GM12878 (cell line): Measurements from ENCODE around the gene SNX32. TPM values are rescaled to one million over a fixed set of nuclear protein-coding genes. Genes with fewer than 3 reads are reported as not detected.

Experiments
- ASH2L ChIP-seq: fragments of 300-600, 200-600 bp; sonication (generic); IDR thresholded peaks from 2 replicates; pipeline ENCODE4 v1.6.1; 2017; ENCODE audit warnings: low read depth, mild to moderate bottlenecking, borderline replicate concordance
- ATF7 ChIP-seq: fragments of 450-650 bp; IDR thresholded peaks from 2 replicates; pipeline ENCODE4 v1.6.1; 2016; ENCODE audit warnings: low read depth, mild to moderate bottlenecking
- BCL11A ChIP-seq: IDR thresholded peaks from 2 replicates; pipeline ENCODE4 v1.6.1; 2011; ENCODE audit warnings: low read depth, low read length
- BRCA1 ChIP-seq: IDR thresholded peaks from 2 replicates; pipeline ENCODE4 v1.6.1; 2011; ENCODE audit warnings: low read depth, low read length, improper control_type of control experiment
- CHD1 ChIP-seq: IDR thresholded peaks from 2 replicates; pipeline ENCODE4 v1.6.1; 2012; ENCODE audit warnings: low read depth, low read length, improper control_type of control experiment
- DPF2 ChIP-seq: fragments of 450-650 bp; IDR thresholded peaks from 2 replicates; pipeline ENCODE4 v1.6.1; 2017; ENCODE audit warnings: mild to moderate bottlenecking
- E2F8 ChIP-seq: fragments of 450-650 bp; IDR thresholded peaks from 2 replicates; pipeline ENCODE4 v1.6.1; 2018; ENCODE audit warnings: mild to moderate bottlenecking, low read depth, moderate library complexity; ENCODE audit not compliant: partially characterized antibody
- EED ChIP-seq: sonication (generic); IDR thresholded peaks from 2 replicates; pipeline ENCODE4 v1.6.1; 2016; ENCODE audit warnings: antibody characterized with exemption, low read depth
- ESRRA ChIP-seq: IDR thresholded peaks from 2 replicates; pipeline ENCODE4 v1.6.1; 2012; ENCODE audit warnings: mild to moderate bottlenecking, low read length, improper control_type of control experiment
- ETV6 ChIP-seq, 2 experiments: fragments of 450-650 bp in 1 of 2; IDR thresholded peaks in 1 of 2; conservative IDR thresholded peaks in 1 of 2; 2 replicates each; pipeline ENCODE4 v1.6.1; 2014; ENCODE audit warnings: antibody characterized with exemption in 1 of 2, borderline replicate concordance in 1 of 2, low read depth in 1 of 2, mild to moderate bottlenecking in 1 of 2, moderate library complexity in 1 of 2
- GATAD2B ChIP-seq: fragments of 450-650 bp; conservative IDR thresholded peaks from 2 replicates; pipeline ENCODE4 v1.6.1; 2017; ENCODE audit warnings: low read depth, mild to moderate bottlenecking, moderate library complexity
- IRF5 ChIP-seq: fragments of 450-650 bp; IDR thresholded peaks from 2 replicates; pipeline ENCODE4 v1.6.1; 2017; ENCODE audit warnings: borderline replicate concordance
- MTA3 ChIP-seq: IDR thresholded peaks from 2 replicates; pipeline ENCODE4 v1.6.1; 2012; ENCODE audit warnings: low read length, inconsistent platforms, borderline replicate concordance
- MXI1 ChIP-seq: fragments of 150-350 bp; IDR thresholded peaks from 2 replicates; pipeline ENCODE4 v1.6.1; 2011; ENCODE audit warnings: low read depth, mild to moderate bottlenecking, inconsistent platforms, low read length, improper control_type of control experiment
- MYB ChIP-seq: fragments of 150-350 bp; IDR thresholded peaks from 2 replicates; pipeline ENCODE4 v1.6.1; 2014; ENCODE audit warnings: mild to moderate bottlenecking, low read depth, low read length, borderline replicate concordance
- MYC ChIP-seq: IDR thresholded peaks from 2 replicates; pipeline ENCODE4 v1.6.1; 2011; ENCODE audit warnings: mild to moderate bottlenecking, low read length, moderate library complexity, inconsistent platforms; ENCODE audit not compliant: insufficient read depth, insufficient replicate concordance, insufficient read length, severe bottlenecking
- NRF1 ChIP-seq: conservative IDR thresholded peaks from 2 replicates; pipeline ENCODE4 v1.6.1; 2011; ENCODE audit warnings: mild to moderate bottlenecking, low read depth, low read length, improper control_type of control experiment
- PAX5 ChIP-seq: IDR thresholded peaks from 2 replicates; pipeline ENCODE4 v1.6.1; 2011; ENCODE audit warnings: low read depth, low read length, borderline replicate concordance
- PRDM15 ChIP-seq: fragments of 450-650 bp; formaldehyde crosslinking; IDR thresholded peaks from 2 replicates; pipeline ENCODE4 v1.4.0; 2020; ENCODE audit warnings: mild to moderate bottlenecking, moderate library complexity
- SMC3 ChIP-seq: IDR thresholded peaks from 2 replicates; pipeline ENCODE4 v1.6.1; 2011; ENCODE audit warnings: low read length, improper control_type of control experiment, borderline replicate concordance
- TCF12 ChIP-seq: IDR thresholded peaks from 2 replicates; pipeline ENCODE4 v1.6.1; 2011; ENCODE audit warnings: low read depth, mild to moderate bottlenecking, low read length
- ZNF384 ChIP-seq: IDR thresholded peaks from 2 replicates; pipeline ENCODE4 v1.6.1; 2012; ENCODE audit warnings: low read depth, mild to moderate bottlenecking, low read length, improper control_type of control experiment, borderline replicate concordance
- polyA plus RNA-seq, 11 experiments: library from polyadenylated mRNA; depleted of rRNA in 4 of 11; unstranded in 6 of 11; stranded (reverse) in 5 of 11; fragments of >200 nt; fragmentation: Nextera tagmentation in 4 of 11; fragmentation: Illumina TruSeq in 1 of 11; extraction: Ambion mirVana in 4 of 11; extraction: Trizol in 1 of 11; gene quantifications; 1 replicate in 1 of 11; 2 replicates in 10 of 11; pipeline versions ENCODE4 v1.2.1 to v1.2.3, GENCODE V29; 2011 to 2016; ENCODE audit warnings: inconsistent platforms in 2 of 11, missing spikeins in 2 of 11, low read depth in 1 of 11
- total RNA-seq, 4 experiments: library from RNA; depleted of rRNA in 3 of 4; stranded (reverse); fragments of >200 nt in 3 of 4; fragmentation: Illumina TruSeq in 1 of 4; extraction: Trizol in 1 of 4; gene quantifications; 2 replicates each; pipeline versions ENCODE4 v1.2.1 to v1.2.3, GENCODE V29; 2013 to 2021

The SNX32 gene
- total and polyA plus RNA-seq, 10 of the 15 experiments (the other 5 are each of a cell fraction or from before 2014, with no cell fraction given), result 0.04 to 1.5 (median 0.11) TPM; not detected in 1

- TF ChIP-seq PRDM15 (no peak), ATF7 (no peak), ZNF384 (no peak), BRCA1 (no peak), MTA3 (no peak), EED (no peak), PAX5 (0 out of 2 replicates have a peak, but pooled peaks have one; percentile 12), SMC3 (no peak), IRF5 (no peak), TCF12 (peak; percentile 79; the same call in 1 of the 2 replicates), CHD1 (peak; percentile 83; the same call in 1 of the 2 replicates), E2F8 (no peak), DPF2 (peak; percentile 85), ESRRA (no peak), BCL11A (no peak), NRF1 (peak; percentile 29; the same call in 1 of the 2 replicates), MYB (no peak), GATAD2B (peak; percentile 95), ETV6 (conservative IDR thresholded peaks at IDR 0.05 in 1 of 2, IDR thresholded peaks at IDR 0.05 in 1 of 2; ENCODE audit: borderline replicate concordance in 1 of 2, low read depth in 1 of 2) (0 out of 4 replicates have a peak, but pooled peaks of 1 of the 2 experiments have one; percentile 7), MXI1 (0 out of 2 replicates have a peak, but pooled peaks have one; percentile 36), MYC (no peak), ASH2L (0 out of 2 replicates have a peak, but pooled peaks have one; percentile 76)
Measured at GRCh38 chr11:65857853-65858680, 24.3 kb downstream of the SNX32 start, which contains the start of gene CFL1 (continued).
